Esophagus (tissue), 2 donors: ENCODE results near the gene CENPO. TPM values are rescaled to one million over a fixed set of nuclear protein-coding genes. Genes with fewer than 3 reads are reported as not detected.
"Not testable (repeated sequence)": the region's sequence is repeated elsewhere in the genome, so short reads cannot be mapped to it uniquely, and the experiment has no call there.

Experiments used
- H3K27ac ChIP-seq, 2 donors: one replicate each; pipeline ENCODE4 v1.5.1; 2013; ENCODE audit warnings: low read depth in 2 of 2, mild to moderate bottlenecking in 2 of 2, inconsistent platforms in 1 of 2, low read length in 1 of 2, moderate library complexity in 1 of 2
- H3K27me3 ChIP-seq, 2 donors: one replicate each; pipeline ENCODE4 v1.6.1; 2013; ENCODE audit warnings: low read length in 2 of 2, control low read depth in 1 of 2, mild to moderate bottlenecking in 1 of 2; ENCODE audit not compliant: insufficient read depth in 2 of 2, control insufficient read depth in 1 of 2
- H3K36me3 ChIP-seq, 2 donors: one replicate each; pipeline ENCODE4 v1.6.1; 2013; ENCODE audit warnings: low read length in 1 of 2; ENCODE audit not compliant: control insufficient read depth in 2 of 2, insufficient read depth in 2 of 2
- H3K4me1 ChIP-seq, 2 donors: one replicate each; pipeline ENCODE4 v1.6.1; 2013; ENCODE audit warnings: low read length in 1 of 2; ENCODE audit not compliant: control insufficient read depth in 2 of 2, insufficient read depth in 2 of 2
- H3K4me3 ChIP-seq, 2 donors: one replicate each; pipeline ENCODE4 v1.5.1; 2013; ENCODE audit warnings: low read length in 2 of 2, mild to moderate bottlenecking in 2 of 2, low read depth in 1 of 2, moderate library complexity in 1 of 2
- H3K9me3 ChIP-seq, 2 donors: one replicate each; pipeline ENCODE4 v1.6.1; 2013; ENCODE audit warnings: mild to moderate bottlenecking in 2 of 2, low read depth in 1 of 2, low read length in 1 of 2, moderate library complexity in 1 of 2; ENCODE audit not compliant: control insufficient read depth in 2 of 2, insufficient read depth in 1 of 2
- WGBS, 2 donors: extraction: QIAGEN DNeasy Blood & Tissue Kit; methylation state at CpG; one replicate each; pipeline ENCODE4 v1.1.7; 2013; 5-methylcytosine and 5-hydroxymethylcytosine counted together
- polyA plus RNA-seq, 2 donors: library from polyadenylated mRNA; stranded (reverse); fragments of 200-250 nt; gene quantifications; one replicate each; pipeline ENCODE4 v1.2.3, GENCODE V29; 2013
- donor health status: healthy with polysubstance abuse.
- donor health status: Bipolar disorder and iron deficiency.

CENPO gene
- polyA plus RNA-seq, 2 donors, result 3.7 to 4.1 TPM

DNA sequence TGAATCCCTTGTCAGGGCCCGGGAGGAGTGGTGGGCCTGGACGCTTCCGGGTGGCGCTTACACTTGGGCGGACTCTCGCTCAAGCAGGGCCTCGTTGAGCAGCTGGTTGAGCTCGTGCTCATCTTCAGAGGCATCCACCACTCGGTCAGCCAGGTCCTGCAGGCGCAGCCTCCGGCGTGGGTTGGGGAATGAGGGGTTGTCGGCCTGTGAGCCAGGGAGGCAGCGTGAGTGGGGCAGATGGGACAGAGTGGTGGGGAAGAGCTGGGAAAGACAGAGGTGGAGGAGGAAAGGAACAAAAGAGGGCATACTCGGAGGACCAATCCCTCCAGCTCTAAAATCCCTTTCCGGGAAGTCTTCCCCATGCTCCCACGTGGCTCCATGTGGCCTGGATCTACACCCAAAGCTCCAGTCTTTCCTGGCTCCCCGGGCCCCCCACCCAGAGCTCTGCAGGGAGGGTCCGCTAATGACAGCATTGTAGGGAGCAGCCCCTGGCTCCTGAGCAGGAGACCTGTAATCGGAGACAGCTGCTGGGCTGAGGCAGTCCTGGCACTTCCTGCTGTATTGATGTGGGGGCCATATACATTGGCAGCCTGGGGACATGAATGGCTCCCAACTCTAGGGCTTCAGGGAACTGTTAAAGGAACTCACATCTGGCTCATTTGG, 41.6 kb downstream of the CENPO start:
- Histone ChIP-seq H3K27me3 (no peaks in the 10 kb centered on the region), H3K4me3 (no peak overlapping the region), H3K4me1 (no peaks in the 10 kb centered on the region), H3K9me3 (no peaks in the 10 kb centered on the region), H3K27ac (peak overlapping the region in 1 of 2 donors; percentile 1), H3K36me3 (peaks cover 0 to 30% of the 10 kb centered on the region in 2 donors)
- 94 to 96% methylated on average over 20 of the region's 20 CpGs for WGBS, 2 donors

DNA sequence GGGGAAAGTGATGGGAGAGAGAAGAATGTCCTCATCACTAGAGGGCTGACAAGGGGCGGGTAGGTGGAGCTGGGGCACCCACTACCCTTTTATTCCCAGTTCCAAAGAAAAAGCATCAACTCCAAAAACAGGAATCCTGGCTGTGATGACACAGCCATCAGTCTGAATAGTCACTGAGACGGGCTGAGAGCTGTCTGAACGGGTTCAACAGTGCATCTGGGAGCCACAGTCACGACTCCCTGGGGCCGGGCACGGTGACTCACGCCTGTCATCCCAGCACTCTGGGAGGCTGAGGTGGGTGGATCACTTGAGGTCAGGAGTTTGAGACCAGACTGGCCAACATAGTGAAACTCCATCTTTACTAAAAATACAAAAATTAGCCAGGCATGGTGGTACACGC, 42.2 kb downstream of the CENPO start:
- H3K27ac ChIP-seq, result peak overlapping the region in 1 of 2 donors; percentile 1
- not testable (repeated sequence) for H3K27me3 ChIP-seq

DNA sequence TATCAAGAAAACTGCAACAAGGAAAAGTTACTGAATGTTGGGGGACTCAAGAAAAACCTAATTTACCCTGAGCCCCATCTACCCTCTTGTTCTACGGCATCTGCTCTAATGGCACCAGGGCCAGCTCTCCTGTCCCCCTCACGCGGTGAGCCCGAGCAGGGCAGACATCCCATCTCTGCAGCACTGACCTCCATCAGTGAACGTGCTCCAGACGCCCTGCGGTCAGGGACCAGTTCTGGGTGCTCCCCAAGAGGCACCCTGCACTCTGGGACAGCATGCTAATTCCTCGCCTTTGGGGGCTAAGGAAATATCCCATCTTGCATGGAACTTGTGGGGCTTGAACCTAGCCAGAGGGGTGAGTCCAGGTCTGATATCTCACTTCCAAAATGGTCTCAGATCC, 43.0 kb downstream of the CENPO start:
- H3K27me3 ChIP-seq, result no peaks in the 10 kb centered on the region
- WGBS, 2 donors, result 95% methylated on average over 8 of the region's 8 CpGs
- H3K27ac ChIP-seq, result no peak overlapping the region
- H3K9me3 ChIP-seq, result no peaks in the 10 kb centered on the region
- no peak overlapping the region for H3K4me3 ChIP-seq
- H3K36me3 ChIP-seq, result peaks cover 0 to 35% of the 10 kb centered on the region in 2 donors
- no peaks in the 10 kb centered on the region for H3K4me1 ChIP-seq

More for the DNA sequence above, 42.2 kb downstream of the CENPO start:
- not testable (repeated sequence) for H3K4me1 ChIP-seq, H3K4me3 ChIP-seq, H3K9me3 ChIP-seq
- 67 to 79% methylated on average over 8 of the region's 8 CpGs for WGBS, 2 donors
- peaks cover 0 to 31% of the 10 kb centered on the region in 2 donors for H3K36me3 ChIP-seq

DNA sequence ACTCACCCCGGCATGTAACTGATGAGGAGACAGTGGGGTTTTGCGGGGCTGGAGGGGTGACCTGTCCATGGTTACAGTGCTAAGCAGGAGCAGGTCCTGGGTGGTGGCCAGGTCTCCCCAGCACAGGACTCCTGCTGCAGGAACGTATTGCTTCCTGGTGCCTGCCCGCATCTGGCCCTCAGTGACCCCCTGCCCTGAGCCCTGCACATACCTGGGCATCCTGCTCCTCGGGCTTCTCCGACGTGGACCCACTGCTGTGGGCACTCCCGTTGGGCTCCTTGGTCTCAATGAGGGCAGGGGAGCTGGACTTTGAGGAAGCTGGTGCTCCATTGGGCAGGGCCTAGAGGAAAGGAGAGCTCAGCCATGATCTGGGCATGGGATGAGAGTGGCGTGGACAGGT, 43.5 kb downstream of the CENPO start:
- Histone ChIP-seq H3K27me3 (no peaks in the 10 kb centered on the region), H3K36me3 (peaks cover 0 to 35% of the 10 kb centered on the region in 2 donors), H3K27ac (no peak overlapping the region), H3K9me3 (no peaks in the 10 kb centered on the region), H3K4me1 (no peaks in the 10 kb centered on the region), H3K4me3 (no peak overlapping the region)
- WGBS, 2 donors, result 92 to 94% methylated on average over 9 of the region's 9 CpGs

DNA sequence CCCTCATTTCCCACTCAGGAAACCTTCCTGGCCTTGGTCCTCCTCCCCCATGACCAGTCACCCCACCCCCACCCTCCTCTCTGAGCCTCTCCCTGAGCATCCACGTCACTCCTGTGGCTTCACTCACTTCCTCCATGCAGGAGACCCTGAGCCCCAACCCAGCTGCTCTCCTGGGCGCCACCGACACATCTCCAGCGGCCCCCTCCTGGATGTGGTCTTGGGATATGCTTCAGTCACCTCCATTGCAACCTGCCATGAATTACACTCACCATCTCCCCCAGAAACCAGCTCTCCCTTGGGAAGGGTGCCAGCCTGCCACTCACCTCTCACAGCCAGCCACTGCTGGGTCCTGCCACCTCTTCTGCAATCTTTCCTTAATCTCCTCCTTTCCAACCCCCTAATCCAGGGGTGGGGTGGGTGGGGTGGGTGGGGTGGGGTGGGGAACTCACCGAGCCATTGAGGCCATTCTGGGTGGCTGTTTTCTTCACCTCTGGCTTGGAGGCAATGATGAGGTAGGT, 44.8 kb downstream of the CENPO start:
- no peaks in the 10 kb centered on the region for H3K9me3 ChIP-seq
- no peaks in the 10 kb centered on the region for H3K27me3 ChIP-seq
- H3K36me3 ChIP-seq, result peaks cover 0 to 35% of the 10 kb centered on the region in 2 donors
- no peak overlapping the region for H3K4me3 ChIP-seq
- WGBS, 2 donors, result 89 to 90% methylated on average over 5 of the region's 5 CpGs
- no peak overlapping the region for H3K27ac ChIP-seq
- H3K4me1 ChIP-seq, result no peaks in the 10 kb centered on the region

DNA sequence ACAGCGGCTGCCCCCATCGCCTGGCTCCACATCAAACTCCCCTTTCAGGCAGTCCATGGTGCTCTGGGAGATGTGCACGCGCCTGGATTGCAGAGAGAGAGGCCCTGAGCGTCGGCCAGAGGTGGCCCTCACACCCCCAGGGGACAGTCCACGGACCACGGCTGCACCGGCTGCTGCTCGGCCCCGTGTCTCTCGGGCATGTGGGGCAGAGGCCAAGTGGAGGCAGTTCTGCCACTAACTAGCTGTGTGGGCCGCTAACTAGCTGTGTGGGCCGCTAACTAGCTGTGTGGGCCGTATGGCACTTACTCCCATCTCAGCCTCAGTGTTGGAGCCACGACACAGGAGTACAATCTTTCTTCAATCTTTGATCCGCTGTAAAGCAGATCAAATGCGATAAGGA, 45.3 kb downstream of the CENPO start:
- WGBS, 2 donors, result 95% methylated on average over 18 of the region's 18 CpGs
- Histone ChIP-seq H3K4me3 (no peak overlapping the region), H3K27me3 (no peaks in the 10 kb centered on the region), H3K9me3 (no peaks in the 10 kb centered on the region), H3K4me1 (no peaks in the 10 kb centered on the region), H3K36me3 (peaks cover 0 to 34% of the 10 kb centered on the region in 2 donors), H3K27ac (no peak overlapping the region)

DNA sequence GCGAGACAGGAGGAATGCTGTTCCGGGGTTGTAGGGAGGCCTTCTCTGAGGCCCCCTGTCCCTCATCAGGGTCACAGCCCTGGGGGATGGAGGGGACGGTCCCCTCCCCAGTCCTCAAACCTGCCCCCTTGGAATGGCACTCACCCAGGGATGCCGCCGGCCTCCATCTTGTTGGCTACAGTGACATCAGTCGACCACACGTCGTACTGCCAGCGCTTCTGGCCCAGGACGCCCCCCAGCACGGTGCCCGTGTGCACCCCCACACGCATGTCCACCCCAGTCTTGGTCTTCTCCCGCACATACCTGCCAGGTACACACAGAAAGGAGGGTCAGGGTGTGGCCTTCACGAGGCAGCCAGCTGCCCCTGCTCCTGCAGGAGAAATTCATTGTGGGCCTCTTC, 46.5 kb downstream of the CENPO start:
- H3K27ac ChIP-seq, result no peak overlapping the region
- WGBS, 2 donors, result 91 to 92% methylated on average over 15 of the region's 15 CpGs
- no peaks in the 10 kb centered on the region for H3K4me1 ChIP-seq
- H3K27me3 ChIP-seq, result no peaks in the 10 kb centered on the region
- peaks cover 0 to 28% of the 10 kb centered on the region in 2 donors for H3K36me3 ChIP-seq
- H3K9me3 ChIP-seq, result no peaks in the 10 kb centered on the region
- no peak overlapping the region for H3K4me3 ChIP-seq

DNA sequence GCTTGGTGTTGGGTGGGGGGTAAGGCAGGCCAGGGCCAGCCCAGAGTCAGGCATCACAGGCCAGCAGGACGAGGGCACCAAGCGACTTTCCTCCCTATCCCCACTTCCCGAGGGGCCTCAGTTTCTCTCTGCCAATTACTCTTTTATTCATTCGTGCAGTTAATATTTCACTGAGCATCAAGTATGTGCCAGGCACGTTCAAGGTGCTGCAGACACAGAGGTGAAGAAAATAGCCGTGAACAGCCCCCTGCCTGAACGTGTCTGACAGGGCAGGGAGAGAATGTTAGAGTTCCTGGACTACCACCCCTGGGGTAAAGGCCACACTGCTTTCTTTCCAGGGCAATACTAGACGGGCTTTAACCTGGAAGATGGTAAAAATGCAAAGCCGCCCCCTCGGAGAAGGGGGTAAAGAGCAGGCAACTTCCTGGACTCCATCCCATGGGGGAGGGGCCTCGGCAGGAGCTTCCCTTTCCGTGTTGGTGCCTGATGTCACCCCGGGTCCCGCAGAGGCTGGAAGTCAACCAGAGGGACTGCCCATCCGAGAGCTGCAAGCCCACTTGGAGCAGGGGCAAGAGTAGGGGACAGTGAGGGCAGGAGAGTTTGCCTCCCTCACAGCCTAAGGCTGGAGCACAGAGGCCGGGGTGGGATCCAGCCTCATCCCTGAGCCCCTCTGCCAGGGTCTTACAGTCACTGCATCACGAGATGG, 47.1 kb downstream of the CENPO start:
- Histone ChIP-seq H3K27ac (no peak overlapping the region), H3K36me3 (peaks cover 0 to 27% of the 10 kb centered on the region in 2 donors), H3K27me3 (no peaks in the 10 kb centered on the region), H3K4me1 (no peaks in the 10 kb centered on the region), H3K4me3 (no peak overlapping the region), H3K9me3 (no peaks in the 10 kb centered on the region)
- WGBS, 2 donors, result 76 to 80% methylated on average over 17 of the region's 17 CpGs

DNA sequence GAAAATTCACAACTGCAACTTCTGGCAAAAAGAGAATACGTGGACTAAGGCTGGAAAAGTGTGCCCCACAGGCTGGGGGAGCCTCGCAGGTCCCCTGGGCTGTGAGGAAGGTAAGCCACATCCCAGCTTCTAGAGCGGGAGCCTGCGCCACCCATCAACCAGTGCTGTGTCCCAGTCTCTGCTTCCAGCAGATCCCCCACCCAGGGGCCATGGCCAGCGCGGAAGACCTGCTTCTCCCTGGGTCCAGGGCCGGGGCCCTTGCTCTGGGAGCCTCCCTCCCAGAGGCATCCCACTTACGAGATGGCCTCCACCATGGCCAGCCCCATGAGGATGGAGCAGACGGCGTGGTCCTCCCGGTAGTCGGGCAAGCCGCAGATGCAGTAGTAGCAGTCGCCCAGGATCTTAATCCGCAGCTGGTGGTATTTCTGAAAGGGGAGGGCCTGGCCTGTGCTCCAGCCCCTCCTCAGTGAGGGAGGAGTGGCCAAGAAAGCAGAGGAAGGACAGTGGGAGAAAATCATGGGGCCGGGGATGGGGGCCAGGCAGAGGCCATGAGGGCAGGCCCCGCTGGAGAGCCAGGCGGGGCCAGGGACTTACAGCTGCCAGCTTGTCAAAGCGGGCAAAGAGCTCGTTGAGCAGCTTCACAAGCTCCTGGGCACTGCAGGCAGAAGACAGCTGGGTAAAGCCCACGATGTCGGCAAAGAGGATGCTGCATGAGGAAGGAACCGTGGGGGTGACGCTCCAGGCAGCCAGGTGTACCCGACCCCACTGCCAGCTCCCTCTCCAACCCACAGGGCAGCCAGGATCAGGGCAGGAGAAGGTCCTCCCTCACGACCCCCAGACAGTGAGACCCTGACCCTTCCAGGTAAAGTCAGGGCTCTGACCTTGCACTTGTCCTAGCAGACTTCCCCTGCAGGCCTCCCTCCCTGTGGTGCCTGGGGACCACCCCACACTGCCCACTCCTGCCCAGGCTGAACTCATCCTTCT, 48.0 kb downstream of the CENPO start:
- H3K4me3 ChIP-seq, result no peak overlapping the region
- H3K36me3 ChIP-seq, result peaks cover 0 to 27% of the 10 kb centered on the region in 2 donors
- H3K9me3 ChIP-seq, result no peaks in the 10 kb centered on the region
- WGBS, 2 donors, result 87 to 89% methylated on average over 26 of the region's 26 CpGs
- H3K27ac ChIP-seq, result no peak overlapping the region
- no peaks in the 10 kb centered on the region for H3K27me3 ChIP-seq
- H3K4me1 ChIP-seq, result no peaks in the 10 kb centered on the region
